Naive thymus-derived CD4-positive, alpha-beta T cell (primary cell): Measurements from ENCODE around the gene CDC42BPB. TPM values are rescaled to one million over a fixed set of nuclear protein-coding genes. Genes with fewer than 3 reads are reported as not detected.

Experiments used
- ATAC-seq: fragments of 150-1000 bp; cut with Tn5 transposase; 2 replicates; pipeline ENCODE4 v1.10.0; 2021; ENCODE audit warnings: mild to moderate bottlenecking, moderate library complexity
- CTCF ChIA-PET: fragments of 350-600 bp; sonication (Branson Sonifier 250); formaldehyde crosslinking; loops from one replicate; lab custom pipeline; 2021; ENCODE audit warnings: antibody characterized with exemption; lab: Charles Lee
- POLR2A ChIA-PET: fragments of 350-600 bp; sonication (Branson Sonifier 250); formaldehyde crosslinking; loops from one replicate; lab custom pipeline; 2021; ENCODE audit warnings: antibody characterized with exemption, inconsistent platforms; lab: Charles Lee
- DNase-seq, 9 donors: peaks; one replicate each; pipeline versions ENCODE4 v3.0.0 to v3.0.0-alpha.2; 2020 to 2022; ENCODE audit warnings: mixed read lengths in 1 of 9
- H3K27ac ChIP-seq: one replicate; pipeline ENCODE4 v1.7.0; 2013; ENCODE audit warnings: mild to moderate bottlenecking, low read depth, low read length, moderate library complexity
- H3K27me3 ChIP-seq, 2 donors: one replicate each; pipeline ENCODE4 v1.7.0; 2013; ENCODE audit warnings: low read length in 2 of 2, mild to moderate bottlenecking in 2 of 2, moderate library complexity in 2 of 2; ENCODE audit not compliant: control insufficient read depth in 2 of 2, insufficient read depth in 2 of 2
- H3K36me3 ChIP-seq, 3 experiments: 1 replicate in 2 of 3; 2 replicates in 1 of 3; pipeline ENCODE4 v1.7.0; 2013; ENCODE audit warnings: low read length in 3 of 3, mild to moderate bottlenecking in 3 of 3, moderate library complexity in 1 of 3; ENCODE audit not compliant: insufficient read depth in 3 of 3, control insufficient read depth in 2 of 3
- H3K4me1 ChIP-seq, 2 donors: one replicate each; pipeline ENCODE4 v1.7.0; 2013; ENCODE audit warnings: low read length in 2 of 2, mild to moderate bottlenecking in 2 of 2, moderate library complexity in 1 of 2; ENCODE audit not compliant: control insufficient read depth in 2 of 2, insufficient read depth in 2 of 2
- H3K4me3 ChIP-seq: 2 replicates; pipeline ENCODE4 v1.7.0; 2013; ENCODE audit warnings: mild to moderate bottlenecking, low read length
- H3K9me3 ChIP-seq, 3 experiments: 1 replicate in 2 of 3; 2 replicates in 1 of 3; pipeline ENCODE4 v1.7.0; 2013; ENCODE audit warnings: low read length in 3 of 3; ENCODE audit not compliant: control insufficient read depth in 2 of 3
- H3K27ac Mint-ChIP-seq, 9 donors: one replicate each; pipeline ENCODE4 v1.8.0; 2020 to 2022; ENCODE audit warnings: mixed read lengths in 9 of 9, mild to moderate bottlenecking in 8 of 9, moderate library complexity in 5 of 9, inconsistent platforms in 2 of 9
- H3K27me3 Mint-ChIP-seq, 5 donors: one replicate each; pipeline ENCODE4 v1.8.0; 2021 to 2022; ENCODE audit warnings: mixed read lengths in 5 of 5, mild to moderate bottlenecking in 1 of 5
- H3K36me3 Mint-ChIP-seq, 5 donors: one replicate each; pipeline ENCODE4 v1.8.0; 2020 to 2022; ENCODE audit warnings: mixed read lengths in 5 of 5, mild to moderate bottlenecking in 3 of 5, inconsistent platforms in 1 of 5
- H3K4me1 Mint-ChIP-seq, 7 donors: one replicate each; pipeline ENCODE4 v1.8.0; 2020 to 2022; ENCODE audit warnings: mixed read lengths in 7 of 7, mild to moderate bottlenecking in 3 of 7, inconsistent platforms in 1 of 7
- H3K4me3 Mint-ChIP-seq, 10 donors: one replicate each; pipeline ENCODE4 v1.8.0; 2020 to 2022; ENCODE audit warnings: mild to moderate bottlenecking in 10 of 10, mixed read lengths in 10 of 10, moderate library complexity in 6 of 10, inconsistent platforms in 2 of 10
- H3K9me3 Mint-ChIP-seq, 11 donors: one replicate each; pipeline ENCODE4 v1.8.0; 2020 to 2022; ENCODE audit warnings: mixed read lengths in 11 of 11, mild to moderate bottlenecking in 4 of 11, inconsistent platforms in 1 of 11, moderate library complexity in 1 of 11
- intact Hi-C, 2 donors: fragments of 100-400 bp; cut with micrococcal nuclease; formaldehyde crosslinking; loops; one replicate each; pipeline ENCODE4 v1.15.1; 2023
- polyA plus RNA-seq, 2 donors: library from polyadenylated mRNA; unstranded; fragments of 300-500 nt; fragmentation: Illumina TruSeq; gene quantifications; one replicate each; pipeline ENCODE4 v1.2.3, GENCODE V29; 2021
- total RNA-seq, 6 experiments: library from RNA in 5 of 6; stranded (reverse) in 5 of 6; gene quantifications; 1 replicate in 5 of 6; 2 replicates in 1 of 6; pipeline ENCODE4 v1.2.3 and lab custom pipeline; 2021 to 2026

The CDC42BPB gene
- total and polyA plus RNA-seq, 7 experiments from 2014 or later = 0.34 to 16.0 (median 4.8) TPM

DNA sequence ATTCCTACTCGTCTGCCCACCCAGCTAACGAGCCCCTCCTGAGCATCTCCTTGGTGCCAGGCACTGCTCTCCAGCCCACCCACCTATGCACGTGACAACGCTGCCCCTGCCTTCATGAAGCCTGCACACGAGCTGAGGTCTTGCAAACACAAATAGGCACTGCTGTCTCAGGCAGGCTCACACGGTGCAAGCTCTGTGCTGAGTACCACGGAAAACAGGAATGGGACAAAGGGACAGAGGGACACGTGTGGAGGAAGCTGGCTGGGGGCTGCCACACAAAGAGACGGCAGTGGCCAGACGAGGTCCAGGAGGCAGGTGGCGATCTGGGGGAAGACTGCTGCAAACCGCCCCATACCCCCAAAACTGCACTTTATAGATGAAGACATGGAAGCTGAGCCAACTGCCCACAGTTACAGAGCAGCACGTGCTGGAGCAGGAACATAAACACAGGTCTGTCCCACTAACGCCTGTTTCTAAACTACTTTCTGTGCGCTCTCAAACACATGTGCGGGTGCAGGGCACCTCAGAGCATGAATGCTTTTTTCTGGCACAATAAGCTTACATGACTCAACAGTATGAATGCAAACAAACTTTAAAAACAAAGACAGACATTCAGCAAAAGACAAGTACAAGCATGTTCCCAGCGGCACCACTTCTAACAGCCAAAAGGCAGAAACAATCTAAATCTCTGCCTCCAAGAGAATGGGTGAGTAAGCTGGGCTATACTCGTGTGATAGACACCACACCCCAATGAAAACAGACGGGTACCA lies 70.4 kb downstream of the CDC42BPB start:
- ChIA-PET POLR2A (no interaction called here), CTCF (no interaction called here)
- Histone ChIP-seq H3K9me3 (peaks cover 0 to 13% (median 13%) of the 10 kb centered on the region in 3 experiments), H3K36me3 (peaks cover 0 to 3% (median 0%) of the 10 kb centered on the region in 3 experiments), H3K27me3 (no peaks in the 10 kb centered on the region), H3K4me3 (no peak overlapping the region), H3K27ac (no peak overlapping the region), H3K4me1 (no peaks in the 10 kb centered on the region)
- H3K4me1 Mint-ChIP-seq = peaks cover 0 to 5% (median 0%) of the 10 kb centered on the region in 7 donors
- H3K27me3 Mint-ChIP-seq = no peaks in the 10 kb centered on the region
- intact Hi-C loops = no loop called here
- peaks cover 12 to 61% (median 45%) of the 10 kb centered on the region in 5 donors for H3K36me3 Mint-ChIP-seq
- ATAC-seq (no peak), DNase-seq (no peak)
- no peak overlapping the region for H3K4me3 Mint-ChIP-seq
- H3K27ac Mint-ChIP-seq = no peak overlapping the region
- peaks cover 10 to 35% (median 24%) of the 10 kb centered on the region in 11 donors for H3K9me3 Mint-ChIP-seq

DNA sequence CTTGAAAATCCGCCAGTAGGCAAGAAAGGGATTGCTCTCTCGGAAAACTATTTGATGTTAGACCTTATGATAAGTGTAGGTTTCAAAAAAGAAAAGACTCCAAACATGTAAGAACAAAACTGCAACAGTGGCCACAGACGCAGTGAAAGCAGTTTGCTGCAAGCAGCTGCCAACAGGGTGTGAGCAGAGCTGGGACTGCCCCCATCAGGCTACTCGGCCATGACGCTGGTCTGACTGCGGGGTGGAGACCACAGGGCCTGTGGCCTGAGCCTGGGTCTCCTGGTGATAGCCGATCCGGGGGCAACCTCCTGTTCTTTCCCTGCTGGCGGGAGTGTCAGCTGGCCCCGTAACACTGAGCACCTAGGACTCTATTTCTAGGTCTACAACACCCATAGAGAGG lies 71.7 kb downstream of the CDC42BPB start:
- Mint-ChIP-seq H3K27me3 (no peaks in the 10 kb centered on the region), H3K9me3 (peaks cover 10 to 35% (median 24%) of the 10 kb centered on the region in 11 donors), H3K36me3 (peaks cover 12 to 70% (median 45%) of the 10 kb centered on the region in 5 donors), H3K4me1 (peaks cover 0 to 5% (median 0%) of the 10 kb centered on the region in 7 donors), H3K27ac (no peak overlapping the region), H3K4me3 (no peak overlapping the region)
- H3K27ac ChIP-seq = no peak overlapping the region
- intact Hi-C loops = no loop called here
- no peak overlapping the region for H3K4me3 ChIP-seq
- CTCF ChIA-PET = no interaction called here
- peaks cover 0 to 13% (median 13%) of the 10 kb centered on the region in 3 experiments for H3K9me3 ChIP-seq
- no peaks in the 10 kb centered on the region for H3K4me1 ChIP-seq
- peaks cover 0 to 3% (median 0%) of the 10 kb centered on the region in 3 experiments for H3K36me3 ChIP-seq
- POLR2A ChIA-PET = no interaction called here
- no peak for ATAC-seq
- no peak for DNase-seq
- H3K27me3 ChIP-seq = no peaks in the 10 kb centered on the region

DNA sequence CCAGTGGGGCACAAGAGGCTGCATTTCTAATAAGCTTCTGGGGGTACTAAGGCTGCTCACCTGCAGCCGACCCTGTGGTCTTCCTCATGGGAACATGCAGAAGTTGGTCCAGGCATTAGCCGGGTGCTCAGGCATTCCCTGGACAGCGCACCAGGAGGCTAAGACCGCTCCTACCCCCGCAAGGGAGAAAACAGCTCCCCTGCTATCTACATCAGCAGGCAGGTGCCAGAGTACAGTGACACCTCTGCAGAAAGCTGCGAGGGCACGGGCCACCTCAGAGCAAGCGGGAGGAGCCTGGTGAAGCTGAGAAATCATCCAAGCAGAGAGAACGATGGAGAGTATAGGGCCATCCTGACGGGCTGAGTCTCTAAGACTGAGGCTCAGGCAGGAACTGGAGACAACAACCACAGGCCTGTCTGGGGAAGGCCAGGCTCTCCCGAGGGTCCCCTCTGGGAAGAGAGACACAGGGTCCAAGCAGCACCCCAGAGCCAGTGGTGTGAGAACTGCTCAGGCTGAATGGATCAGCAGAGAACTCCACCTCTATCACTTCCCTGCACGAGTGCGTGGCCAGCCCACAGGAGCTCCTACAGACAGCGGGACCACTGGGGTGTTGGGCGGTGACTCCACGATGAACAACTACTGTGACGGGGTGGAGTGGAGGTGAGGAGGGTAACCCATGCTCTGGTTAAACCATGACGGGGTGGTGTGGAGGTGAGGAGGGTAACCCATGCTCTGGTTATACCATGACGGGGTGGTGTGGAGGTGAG lies 72.8 kb downstream of the CDC42BPB start:
- H3K4me1 Mint-ChIP-seq = peaks cover 0 to 5% (median 0%) of the 10 kb centered on the region in 7 donors
- no peak overlapping the region for H3K27ac ChIP-seq
- peaks cover 10 to 35% (median 24%) of the 10 kb centered on the region in 11 donors for H3K9me3 Mint-ChIP-seq
- ChIA-PET CTCF (no interaction called here), POLR2A (no interaction called here)
- no peaks in the 10 kb centered on the region for H3K27me3 ChIP-seq
- intact Hi-C loops = no loop called here
- H3K4me3 Mint-ChIP-seq = no peak overlapping the region
- peaks cover 12 to 60% (median 38%) of the 10 kb centered on the region in 5 donors for H3K36me3 Mint-ChIP-seq
- no peak overlapping the region for H3K27ac Mint-ChIP-seq
- peaks cover 0 to 13% (median 13%) of the 10 kb centered on the region in 3 experiments for H3K9me3 ChIP-seq
- DNase-seq (no peak), ATAC-seq (no peak)
- H3K36me3 ChIP-seq = peaks cover 0 to 3% (median 0%) of the 10 kb centered on the region in 3 experiments
- no peak overlapping the region for H3K4me3 ChIP-seq
- H3K4me1 ChIP-seq = no peaks in the 10 kb centered on the region
- no peaks in the 10 kb centered on the region for H3K27me3 Mint-ChIP-seq

DNA sequence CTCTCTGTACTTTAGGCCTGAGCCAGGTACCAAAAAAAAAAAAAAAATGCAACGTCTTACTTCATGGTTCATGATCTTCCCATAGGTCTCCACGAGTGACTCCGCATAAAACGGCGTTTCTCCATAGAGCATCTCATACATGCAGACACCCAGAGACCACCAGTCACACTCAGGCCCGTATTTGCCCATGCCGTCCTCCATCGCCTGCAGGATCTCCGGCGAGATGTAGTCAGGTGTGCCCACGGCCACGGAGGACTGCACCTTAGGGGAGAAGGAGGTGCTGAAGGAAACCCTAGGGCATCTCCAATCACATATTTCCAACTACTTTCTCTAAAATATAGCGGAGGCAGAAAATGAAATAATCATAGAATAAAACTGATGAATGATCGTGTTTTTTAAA lies 73.9 kb downstream of the CDC42BPB start:
- Mint-ChIP-seq H3K9me3 (peaks cover 10 to 25% (median 19%) of the 10 kb centered on the region in 11 donors), H3K27ac (no peak overlapping the region), H3K4me1 (peaks cover 0 to 5% (median 0%) of the 10 kb centered on the region in 7 donors), H3K4me3 (no peak overlapping the region), H3K27me3 (no peaks in the 10 kb centered on the region), H3K36me3 (peaks cover 11 to 50% (median 29%) of the 10 kb centered on the region in 5 donors)
- DNase-seq = no peak
- no peak overlapping the region for H3K27ac ChIP-seq
- H3K4me3 ChIP-seq = no peak overlapping the region
- POLR2A ChIA-PET = no interaction called here
- CTCF ChIA-PET = no interaction called here
- H3K9me3 ChIP-seq = peaks cover 0 to 12% (median 11%) of the 10 kb centered on the region in 3 experiments
- H3K4me1 ChIP-seq = no peaks in the 10 kb centered on the region
- H3K27me3 ChIP-seq = no peaks in the 10 kb centered on the region
- no peak for ATAC-seq
- intact Hi-C loops = no loop called here
- peaks cover 0 to 2% (median 0%) of the 10 kb centered on the region in 3 experiments for H3K36me3 ChIP-seq

DNA sequence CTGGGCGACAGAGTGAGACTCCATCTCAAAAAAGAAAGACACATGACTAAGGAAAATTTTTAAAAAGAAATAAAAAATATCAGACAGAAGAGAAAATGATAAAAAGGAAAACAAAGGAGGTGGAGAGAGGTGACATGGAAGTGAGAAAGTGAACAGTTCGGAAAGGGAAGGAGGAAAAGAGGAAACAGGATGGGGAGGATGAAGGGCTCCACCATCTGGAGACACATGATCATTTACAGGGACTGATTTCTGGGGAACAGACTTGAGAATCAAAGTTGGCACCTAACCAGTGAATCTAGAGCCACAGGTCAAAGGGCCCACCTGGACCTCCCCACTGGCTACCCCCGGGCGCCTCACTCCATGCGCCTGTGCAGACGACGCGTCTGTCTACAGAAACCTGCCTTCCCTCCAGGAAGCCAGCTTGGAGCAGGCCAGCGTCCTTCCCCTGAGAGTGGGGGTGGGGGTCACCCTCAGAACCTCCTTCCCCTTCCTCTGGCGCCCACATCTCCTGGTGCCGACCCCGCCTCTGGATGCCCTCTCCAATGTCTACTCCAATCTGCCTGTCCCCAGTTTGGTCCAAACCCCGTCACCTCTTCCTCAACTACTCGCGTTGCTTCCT lies 74.4 kb downstream of the CDC42BPB start:
- peaks cover 0 to 5% (median 0%) of the 10 kb centered on the region in 7 donors for H3K4me1 Mint-ChIP-seq
- CTCF ChIA-PET = no interaction called here
- H3K4me1 ChIP-seq = no peaks in the 10 kb centered on the region
- no peak overlapping the region for H3K4me3 Mint-ChIP-seq
- H3K36me3 ChIP-seq = peaks cover 0 to 2% (median 0%) of the 10 kb centered on the region in 3 experiments
- POLR2A ChIA-PET = no interaction called here
- DNase-seq (no peak), ATAC-seq (no peak)
- H3K27ac Mint-ChIP-seq = no peak overlapping the region
- no peaks in the 10 kb centered on the region for H3K27me3 ChIP-seq
- H3K36me3 Mint-ChIP-seq = peaks cover 8 to 45% (median 28%) of the 10 kb centered on the region in 5 donors
- peaks cover 7 to 19% (median 13%) of the 10 kb centered on the region in 11 donors for H3K9me3 Mint-ChIP-seq
- intact Hi-C loops = no loop called here
- H3K9me3 ChIP-seq = peaks cover 0 to 8% (median 7%) of the 10 kb centered on the region in 3 experiments
- H3K4me3 ChIP-seq = no peak overlapping the region
- no peak overlapping the region for H3K27ac ChIP-seq
- H3K27me3 Mint-ChIP-seq = no peaks in the 10 kb centered on the region

DNA sequence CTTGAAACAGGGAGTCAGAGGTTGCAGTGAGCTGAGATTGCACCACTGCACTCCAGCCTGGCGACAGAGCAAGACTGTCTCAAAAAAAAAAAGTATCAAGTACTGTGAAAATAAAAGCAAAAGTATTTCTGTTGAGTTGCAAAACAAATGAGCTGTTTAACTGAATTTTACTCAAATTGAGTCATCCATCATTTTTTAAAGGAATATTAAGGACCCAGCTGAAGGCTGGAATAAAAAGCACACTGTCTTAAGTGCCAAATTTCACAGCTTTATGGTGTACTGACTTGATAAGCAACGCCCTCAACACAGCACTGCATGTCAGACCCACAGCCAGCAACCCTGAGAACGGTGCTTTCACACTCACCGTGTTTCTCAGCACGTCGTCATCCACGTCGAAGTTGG lies 76.9 kb downstream of the CDC42BPB start:
- Mint-ChIP-seq H3K4me3 (no peak overlapping the region), H3K9me3 (peaks cover 0 to 1% (median 0%) of the 10 kb centered on the region in 11 donors), H3K4me1 (no peaks in the 10 kb centered on the region), H3K36me3 (peaks cover 0 to 25% (median 7%) of the 10 kb centered on the region in 5 donors), H3K27me3 (no peaks in the 10 kb centered on the region), H3K27ac (no peak overlapping the region)
- no peaks in the 10 kb centered on the region for H3K9me3 ChIP-seq
- ChIA-PET CTCF (interaction anchor here (0.7 to 1.1 kb wide), 2 partner anchors 20 to 79 kb away, joined by 3 to 4 read pairs; no protein-coding TSS in a partner anchor), POLR2A (no interaction called here)
- H3K27ac ChIP-seq = no peak overlapping the region
- no peak overlapping the region for H3K4me3 ChIP-seq
- no peaks in the 10 kb centered on the region for H3K4me1 ChIP-seq
- peaks cover 0 to 3% (median 0%) of the 10 kb centered on the region in 3 experiments for H3K36me3 ChIP-seq
- ATAC-seq = no peak
- no peak for DNase-seq
- H3K27me3 ChIP-seq = no peaks in the 10 kb centered on the region
- intact Hi-C loops = no loop called here
